PC-9 (cell line): ENCODE data around the gene DNAJB6.

Experiments used
- EZH2 ChIP-seq: fragments of 200-600 bp; sonication (generic); IDR thresholded peaks from 2 replicates; pipeline ENCODE4 v1.8.0; 2017; ENCODE audit warnings: antibody characterized with exemption, low read depth
- TF ChIP-seq, protein P1 (sequence below): fragments of 200-600 bp; sonication (generic); conservative IDR thresholded peaks from 2 replicates; pipeline ENCODE4 v1.6.1; 2017; ENCODE audit warnings: mixed run types, antibody characterized with exemption, mild to moderate bottlenecking, moderate library complexity

DNA sequence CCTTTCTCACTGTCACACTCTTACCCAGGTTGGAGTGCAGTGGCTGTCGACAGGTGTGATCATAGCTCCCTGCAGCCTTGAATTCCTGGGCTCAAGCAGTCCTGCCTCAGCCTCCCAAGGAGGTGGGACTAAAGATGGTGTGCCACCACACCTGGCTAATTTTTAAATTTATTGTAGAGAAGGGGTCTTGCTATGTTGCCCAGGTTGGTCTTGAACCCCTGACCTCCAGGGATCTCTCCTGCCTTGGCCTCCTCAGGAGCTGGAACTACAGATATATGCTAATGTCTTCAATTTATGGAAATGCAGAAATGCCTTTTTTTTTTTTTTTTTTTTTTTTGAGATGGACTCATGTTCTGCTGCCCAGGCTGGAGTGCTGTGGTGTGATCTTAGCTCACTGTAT, 42.7 kb downstream of the DNAJB6 start:
- TF ChIP-seq, protein P1, sequence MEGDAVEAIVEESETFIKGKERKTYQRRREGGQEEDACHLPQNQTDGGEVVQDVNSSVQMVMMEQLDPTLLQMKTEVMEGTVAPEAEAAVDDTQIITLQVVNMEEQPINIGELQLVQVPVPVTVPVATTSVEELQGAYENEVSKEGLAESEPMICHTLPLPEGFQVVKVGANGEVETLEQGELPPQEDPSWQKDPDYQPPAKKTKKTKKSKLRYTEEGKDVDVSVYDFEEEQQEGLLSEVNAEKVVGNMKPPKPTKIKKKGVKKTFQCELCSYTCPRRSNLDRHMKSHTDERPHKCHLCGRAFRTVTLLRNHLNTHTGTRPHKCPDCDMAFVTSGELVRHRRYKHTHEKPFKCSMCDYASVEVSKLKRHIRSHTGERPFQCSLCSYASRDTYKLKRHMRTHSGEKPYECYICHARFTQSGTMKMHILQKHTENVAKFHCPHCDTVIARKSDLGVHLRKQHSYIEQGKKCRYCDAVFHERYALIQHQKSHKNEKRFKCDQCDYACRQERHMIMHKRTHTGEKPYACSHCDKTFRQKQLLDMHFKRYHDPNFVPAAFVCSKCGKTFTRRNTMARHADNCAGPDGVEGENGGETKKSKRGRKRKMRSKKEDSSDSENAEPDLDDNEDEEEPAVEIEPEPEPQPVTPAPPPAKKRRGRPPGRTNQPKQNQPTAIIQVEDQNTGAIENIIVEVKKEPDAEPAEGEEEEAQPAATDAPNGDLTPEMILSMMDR: no peak
- TF ChIP-seq EZH2: no peak
